GM18511 (cell line): ENCODE results near the gene NCF4.

ENCODE experiments used
- ATAC-seq: cut with Tn5 transposase; IDR thresholded peaks from one replicate; pipeline ENCODE4 v1.9.1; 2021; ENCODE audit warnings: mild to moderate bottlenecking, moderate library complexity; ENCODE audit not compliant: unreplicated experiment

The NCF4 gene

DNA sequence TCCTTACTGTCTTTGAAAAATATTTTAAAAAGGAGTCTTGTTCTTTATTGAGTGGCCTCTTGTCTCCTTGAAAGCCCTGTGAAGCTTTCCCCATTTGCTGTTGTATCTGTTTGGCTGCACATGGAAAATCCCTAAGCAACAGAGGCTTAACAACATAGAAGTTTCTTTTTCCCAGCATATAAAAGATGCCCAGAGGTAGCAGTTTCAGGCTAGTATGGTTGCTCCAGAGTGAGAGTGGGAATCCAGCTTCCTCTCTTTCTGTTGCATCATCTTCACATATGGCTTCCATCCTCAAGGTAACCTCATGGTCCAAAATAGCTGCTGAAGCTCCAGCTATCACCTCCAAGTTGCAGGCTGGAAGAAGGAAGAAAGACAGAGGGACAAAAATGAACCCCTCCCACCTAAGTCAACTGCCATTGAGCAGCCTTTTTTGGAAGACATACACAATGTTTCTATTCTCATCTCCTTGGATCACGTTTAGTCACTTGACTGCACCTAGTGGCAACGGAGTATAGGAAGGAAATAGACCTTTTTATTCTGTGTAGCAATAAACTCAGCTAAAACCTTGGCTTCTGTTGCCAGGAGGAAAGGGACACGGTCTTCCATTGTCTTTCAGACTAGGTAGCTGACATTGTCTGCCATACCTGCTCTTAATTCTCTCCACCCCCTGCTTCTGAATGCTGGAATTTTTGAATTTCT is 57.9 kb downstream of the NCF4 start:
- no peak for ATAC-seq

DNA sequence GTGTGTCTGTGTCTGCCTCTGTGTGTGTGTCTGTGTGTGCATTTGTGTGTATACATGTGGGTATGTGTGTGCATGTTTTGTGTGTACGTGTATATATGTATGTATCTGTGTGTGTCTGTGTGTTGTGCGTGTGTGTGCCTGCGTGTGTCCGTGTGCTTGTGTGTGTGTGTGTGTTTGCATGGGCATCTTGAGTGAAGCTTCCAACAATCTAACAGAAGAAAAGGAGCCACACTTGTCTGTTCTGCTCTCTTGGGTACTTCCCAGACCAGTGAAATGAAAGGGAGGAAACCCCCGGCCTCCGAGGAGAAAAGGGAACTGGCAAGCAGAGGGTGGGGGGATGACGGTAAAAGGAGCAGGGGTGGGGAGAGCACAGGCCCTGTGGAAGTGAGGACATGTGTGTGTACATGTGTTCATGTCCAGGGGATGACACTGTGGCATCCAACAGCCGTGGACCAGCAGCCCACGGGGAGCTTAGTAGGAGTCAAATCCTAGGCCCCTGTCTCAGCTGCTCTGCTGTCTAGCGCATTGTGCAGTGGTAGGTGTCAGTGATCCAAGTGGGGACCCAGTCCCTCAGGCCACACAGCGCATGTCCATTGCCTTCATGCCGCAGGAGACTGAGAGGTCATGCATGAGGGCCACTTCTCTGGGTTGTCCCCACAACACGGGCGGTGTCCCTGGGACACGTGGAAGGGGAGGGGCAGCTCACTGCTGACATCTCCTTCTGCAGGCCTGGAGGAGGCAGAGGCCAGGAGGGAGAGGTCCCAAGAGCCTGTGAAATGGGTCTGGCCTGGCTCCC is 60.7 kb downstream of the NCF4 start:
- ATAC-seq = no peak

DNA sequence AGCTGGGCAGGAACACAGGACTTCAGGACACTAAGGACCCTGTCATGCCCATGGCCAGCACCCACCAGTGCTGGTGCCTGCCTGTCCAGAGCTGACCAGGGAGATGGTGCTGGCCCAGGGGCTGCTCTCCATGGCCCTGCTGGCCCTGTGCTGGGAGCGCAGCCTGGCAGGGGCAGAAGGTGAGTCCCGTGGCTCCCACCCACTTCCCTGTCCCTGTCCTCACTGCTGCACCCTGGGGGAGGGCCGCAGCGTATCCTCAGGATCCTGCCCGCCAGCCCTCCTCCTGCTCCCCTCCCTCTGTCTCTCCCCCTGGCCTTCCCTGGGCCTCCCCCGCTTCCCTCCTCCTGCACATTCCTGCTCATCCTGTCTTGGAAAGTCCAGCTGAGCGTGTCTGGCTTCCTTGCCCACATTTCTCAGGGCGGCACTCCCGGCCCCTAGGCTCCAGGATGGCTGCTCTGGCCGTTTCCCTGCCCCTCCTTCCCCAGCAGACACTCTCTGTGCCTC is 61.4 kb downstream of the NCF4 start:
- ATAC-seq = no peak

DNA sequence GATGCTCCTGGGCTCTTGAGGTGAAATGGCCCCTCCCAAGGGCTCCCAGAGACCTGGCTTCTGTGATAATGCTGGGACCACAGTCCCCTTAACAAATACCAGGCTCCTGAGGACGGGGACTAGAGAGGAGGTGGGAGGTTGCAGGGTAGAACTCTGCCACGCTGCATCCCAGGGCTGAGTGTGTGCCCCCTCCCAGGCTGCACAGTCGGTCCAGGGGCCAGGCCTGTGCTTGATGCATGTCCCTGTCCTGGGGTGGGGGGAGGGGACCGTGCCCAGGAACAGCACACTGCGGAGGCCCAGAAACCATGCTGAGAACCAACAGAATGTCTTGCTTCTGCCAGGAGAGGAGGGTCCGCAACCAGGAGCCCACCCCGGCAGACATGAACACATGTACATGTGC is 61.9 kb downstream of the NCF4 start:
- no peak for ATAC-seq

DNA sequence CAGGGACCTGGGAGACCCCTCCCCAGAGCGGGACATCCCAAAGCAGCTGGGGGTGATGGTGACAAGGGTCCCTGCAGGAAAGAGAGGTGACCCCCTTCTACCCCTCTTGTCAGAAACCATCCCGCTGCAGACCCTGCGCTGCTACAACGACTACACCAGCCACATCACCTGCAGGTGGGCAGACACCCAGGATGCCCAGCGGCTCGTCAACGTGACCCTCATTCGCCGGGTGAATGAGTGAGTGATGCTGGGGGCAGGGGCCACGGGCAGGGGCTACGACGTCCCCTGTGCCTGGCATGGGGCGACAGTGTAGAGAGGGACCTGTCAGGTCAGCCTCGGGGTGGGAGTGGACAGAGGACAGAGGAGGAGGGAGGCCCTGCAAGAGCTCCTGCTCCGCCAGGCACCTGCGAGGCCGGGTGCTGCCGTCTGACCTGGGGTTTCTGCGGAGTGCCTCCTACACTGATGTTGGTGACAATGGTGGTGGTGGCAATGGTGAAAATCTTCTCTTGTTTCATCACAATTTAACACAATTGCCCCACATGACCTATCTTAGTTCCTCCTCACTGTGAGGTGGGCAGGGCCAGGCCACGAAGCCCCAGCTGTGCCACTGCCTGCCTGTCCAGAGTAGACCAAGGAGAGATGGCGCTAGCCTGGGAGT is 62.5 kb downstream of the NCF4 start:
- no peak for ATAC-seq

DNA sequence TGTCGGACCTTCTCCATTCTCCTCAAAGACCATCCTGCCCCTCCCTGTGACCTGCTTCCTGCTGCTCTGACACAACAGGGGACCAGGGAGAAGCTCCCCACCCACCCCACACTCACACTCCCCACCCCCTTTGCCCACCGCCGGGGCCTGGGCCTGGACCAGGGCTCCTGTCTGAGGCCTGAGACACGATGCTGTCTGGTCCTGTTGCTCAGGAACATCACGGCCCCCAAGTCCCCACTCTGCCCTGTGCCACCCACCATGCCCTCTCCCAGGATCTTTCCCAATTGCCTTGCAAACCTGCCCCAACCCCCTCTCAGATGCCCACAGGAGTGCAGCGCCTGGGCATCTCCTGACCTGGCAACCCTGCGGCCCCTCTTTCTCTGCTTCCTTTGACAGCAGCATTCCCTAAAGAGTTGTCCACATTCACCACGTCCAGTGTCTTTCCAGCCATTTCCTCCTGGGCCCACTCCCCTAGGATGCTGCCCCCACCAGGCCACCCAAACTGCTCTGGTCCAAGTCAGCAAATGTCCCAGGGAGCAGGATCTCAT is 63.4 kb downstream of the NCF4 start:
- ATAC-seq = no peak

DNA sequence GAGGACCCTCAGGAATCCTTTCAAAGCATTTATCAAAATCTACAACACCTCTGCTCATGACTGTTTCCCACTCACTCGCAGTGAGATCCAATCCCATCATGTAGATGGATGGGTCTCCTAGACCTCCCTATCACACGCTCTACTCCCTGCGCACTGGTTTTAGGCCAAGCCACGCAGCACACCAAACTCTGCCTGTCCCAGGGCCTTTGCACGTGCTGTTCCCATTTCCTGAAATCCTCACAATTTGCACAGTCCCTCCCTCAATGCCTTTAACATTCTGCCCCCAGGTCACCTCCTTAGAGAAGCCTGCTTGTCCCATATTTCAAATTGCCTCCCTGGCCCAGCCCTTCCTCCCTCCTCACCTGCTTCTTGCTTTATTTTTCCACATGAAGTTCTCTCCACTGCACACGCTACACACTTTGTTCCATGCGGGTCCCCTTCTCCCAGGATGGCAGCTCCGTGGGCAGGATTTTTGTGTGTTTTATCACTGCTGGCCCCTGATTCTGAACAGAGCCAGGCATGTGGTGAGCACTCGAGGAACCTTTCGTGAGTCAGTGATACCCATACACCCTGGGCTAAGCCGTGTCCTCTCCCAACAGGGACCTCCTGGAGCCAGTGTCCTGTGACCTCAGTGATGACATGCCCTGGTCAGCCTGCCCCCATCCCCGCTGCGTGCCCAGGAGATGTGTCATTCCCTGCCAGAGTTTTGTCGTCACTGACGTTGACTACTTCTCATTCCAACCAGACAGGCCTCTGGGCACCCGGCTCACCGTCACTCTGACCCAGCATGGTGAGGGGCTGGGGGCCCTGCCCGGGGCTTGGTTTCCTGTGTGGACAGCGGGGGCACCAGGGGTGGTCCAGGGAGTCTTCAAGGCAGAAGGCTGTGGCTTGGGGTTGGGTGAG is 64.8 kb downstream of the NCF4 start:
- ATAC-seq = no peak

DNA sequence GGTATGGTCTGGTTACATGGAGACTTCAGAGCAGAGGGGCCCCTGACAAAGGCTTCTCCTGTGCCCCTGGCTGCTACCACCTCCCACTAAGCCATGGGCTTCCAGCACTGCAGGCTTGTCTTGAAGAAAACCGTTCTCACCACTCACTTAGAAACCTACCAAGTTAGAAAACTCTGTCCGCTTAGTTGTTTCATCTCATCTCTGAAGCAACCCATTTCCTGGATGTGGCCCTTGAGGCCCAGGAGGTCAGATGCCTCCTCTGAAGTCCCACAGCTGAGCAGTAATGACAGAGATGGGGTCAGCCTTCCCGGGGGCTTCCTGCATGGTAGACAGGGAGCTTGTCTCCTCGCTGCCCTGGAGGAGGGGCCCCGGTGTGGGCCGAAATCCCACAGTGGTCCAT is 65.5 kb downstream of the NCF4 start:
- no peak for ATAC-seq

DNA sequence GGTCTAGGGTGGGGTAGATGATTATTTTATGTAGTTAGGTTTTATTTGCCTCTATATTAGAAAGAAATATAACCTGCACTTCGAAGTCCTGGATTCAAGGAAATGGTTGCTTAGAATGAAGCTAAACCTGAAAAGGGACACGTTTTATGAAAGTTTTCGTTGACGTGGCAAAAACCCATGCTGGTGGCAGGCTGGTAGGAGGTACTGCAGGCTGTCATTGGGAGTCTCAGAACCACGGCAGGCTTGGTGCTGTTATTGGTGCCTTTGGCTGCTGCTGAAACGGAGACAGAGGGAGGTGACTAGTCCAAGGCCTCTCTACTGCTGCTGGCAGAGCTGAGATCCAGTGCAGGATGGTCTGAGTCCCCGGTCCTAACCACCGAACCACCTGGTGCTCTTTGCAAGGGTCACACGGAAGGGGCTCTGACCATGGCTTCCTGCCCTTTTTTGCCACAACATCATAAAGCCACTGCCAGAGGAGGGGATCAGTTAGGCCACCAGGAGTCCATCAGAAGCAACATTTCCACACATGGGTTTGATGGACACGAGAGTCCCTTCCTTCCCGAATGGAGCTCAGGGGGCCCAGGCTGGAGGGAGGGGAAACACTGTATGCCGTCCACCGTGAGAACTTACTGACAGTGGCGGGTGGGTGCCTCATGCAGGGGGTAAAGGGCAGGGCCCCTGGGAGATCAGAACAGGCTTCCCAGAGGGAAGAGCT is 66.1 kb downstream of the NCF4 start:
- ATAC-seq = no peak
